Forelimb muscle (tissue), 1 donor: Measurements from ENCODE around the gene LYSET. TPM values are rescaled to one million over a fixed set of nuclear protein-coding genes. Genes with fewer than 3 reads are reported as not detected.
"Not testable (repeated sequence)": the region's sequence is repeated elsewhere in the genome, so short reads cannot be mapped to it uniquely, and the experiment has no call there.

Experiments
- DNase-seq: peaks from one replicate; pipeline ENCODE4 v3.0.0-alpha.2; 2013; ENCODE audit warnings: low read depth
- polyA plus RNA-seq: library from polyadenylated mRNA; unstranded; fragments of 120-200 nt; gene quantifications from one replicate; pipeline ENCODE4 v1.2.1, GENCODE V29; 2013; ENCODE audit not compliant: insufficient read length

LYSET gene
- polyA plus RNA-seq, result 13.9 TPM

DNA sequence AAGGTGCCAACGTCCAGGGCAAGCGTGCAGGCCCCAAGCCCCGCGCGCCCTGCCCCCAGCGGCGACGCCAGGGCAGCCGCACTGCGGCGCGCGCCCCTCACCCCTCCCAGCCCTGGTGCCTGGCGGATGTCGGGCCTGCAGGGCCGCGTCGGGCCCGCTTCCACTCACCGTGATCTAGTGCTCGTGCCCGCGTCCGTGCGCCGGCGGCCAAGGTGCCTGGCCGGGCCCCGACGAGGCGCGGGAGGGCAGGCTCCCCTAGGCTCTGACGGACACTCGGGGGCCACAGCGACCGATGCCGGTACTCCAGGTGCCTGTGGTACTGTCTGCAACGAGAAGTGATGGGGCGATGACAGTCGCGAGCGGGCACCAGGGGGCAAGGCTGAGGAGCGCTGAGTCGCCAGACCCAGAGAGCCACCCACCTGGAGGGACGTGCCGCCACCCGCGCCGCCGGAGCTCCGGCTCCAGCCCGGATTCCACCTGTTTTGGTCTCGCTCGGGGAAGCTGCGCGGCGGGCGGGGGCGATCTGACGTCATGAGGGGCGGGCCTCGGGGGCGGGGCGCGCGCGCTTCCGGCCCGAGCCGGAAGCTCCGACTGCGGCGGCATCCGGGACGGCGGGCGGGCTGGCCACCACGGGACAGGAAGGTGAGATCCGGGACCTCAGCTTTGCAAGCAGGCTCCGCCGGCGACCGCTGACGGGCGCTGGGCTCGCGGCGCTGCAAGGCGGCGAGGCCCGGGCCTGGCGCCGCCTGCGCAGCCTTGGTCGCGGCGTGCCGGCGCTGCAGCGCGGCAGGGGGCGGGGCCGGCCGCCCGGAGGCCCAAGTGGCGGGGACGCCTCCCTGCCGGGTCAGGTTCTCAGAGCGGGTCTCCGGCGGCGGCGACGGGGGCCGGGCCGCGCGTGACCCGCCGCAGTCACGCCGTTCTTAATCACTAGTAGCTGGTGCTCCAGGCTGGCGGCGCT, at the start of gene LYSET, which contains the start of gene MOAP1:
Gene LYSET (plus strand): TSS at position 927 of the 958 bp plus-strand sequence. CDS start 89 bp downstream, outside the sequence.
Gene MOAP1 (minus strand): TSS at position 507 of the 958 bp plus-strand sequence. CDS start 655 bp downstream, outside the sequence.
- no peak for DNase-seq

GRCh38 chr14:93135399-93135798, 49.7 kb upstream of the LYSET start:
- DNase-seq, result no peak

GRCh38 chr14:93136009-93136408, 49.1 kb upstream of the LYSET start:
- no peak for DNase-seq

DNA sequence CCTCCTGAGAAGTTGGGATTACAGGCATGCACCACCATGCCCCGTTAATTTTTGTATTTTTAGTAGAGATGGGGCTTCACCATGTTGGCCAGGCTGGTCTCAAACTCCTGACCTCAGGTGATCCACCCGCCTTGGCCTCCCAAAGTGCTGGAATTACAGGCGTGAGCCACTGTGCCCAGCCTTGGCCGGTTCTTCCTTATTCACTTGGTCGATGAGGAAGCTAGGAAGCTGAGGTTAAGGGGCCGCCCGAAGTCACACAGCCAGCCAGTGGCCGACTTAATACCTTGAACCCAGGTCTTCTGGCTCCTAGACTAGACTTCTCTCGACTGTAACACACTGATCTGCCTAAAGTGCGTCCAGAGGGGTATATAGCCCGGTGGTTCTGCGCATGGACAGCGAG, 48.6 kb upstream of the LYSET start:
- DNase-seq, result not testable (repeated sequence)

DNA sequence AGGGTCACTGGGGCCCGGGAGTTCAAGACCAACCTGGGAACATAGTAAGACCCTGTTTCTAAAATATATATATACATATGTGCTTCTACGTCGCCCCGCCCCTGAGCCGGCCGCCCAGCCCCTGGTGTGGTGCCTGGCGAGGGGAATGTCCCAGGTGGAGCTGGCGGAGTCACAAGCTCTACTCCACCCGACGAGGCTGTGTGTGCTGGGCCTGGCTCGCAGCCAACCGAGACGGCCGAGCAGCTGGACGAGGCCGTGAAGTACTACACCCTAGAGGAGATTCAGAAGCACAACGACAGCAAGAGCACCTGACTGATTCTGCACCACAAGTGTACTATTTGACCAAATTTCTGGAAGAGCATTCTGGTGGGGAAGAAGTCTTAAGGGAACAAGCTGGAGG, 47.3 kb upstream of the LYSET start:
- DNase-seq, result no peak

- no peak for DNase-seq
These were observed 42.1 kb upstream of the LYSET start for GRCh38 chr14:93142854-93143652.

- DNase-seq, result no peak
These were observed 39.0 kb upstream of the LYSET start for GRCh38 chr14:93146119-93146518.

DNA sequence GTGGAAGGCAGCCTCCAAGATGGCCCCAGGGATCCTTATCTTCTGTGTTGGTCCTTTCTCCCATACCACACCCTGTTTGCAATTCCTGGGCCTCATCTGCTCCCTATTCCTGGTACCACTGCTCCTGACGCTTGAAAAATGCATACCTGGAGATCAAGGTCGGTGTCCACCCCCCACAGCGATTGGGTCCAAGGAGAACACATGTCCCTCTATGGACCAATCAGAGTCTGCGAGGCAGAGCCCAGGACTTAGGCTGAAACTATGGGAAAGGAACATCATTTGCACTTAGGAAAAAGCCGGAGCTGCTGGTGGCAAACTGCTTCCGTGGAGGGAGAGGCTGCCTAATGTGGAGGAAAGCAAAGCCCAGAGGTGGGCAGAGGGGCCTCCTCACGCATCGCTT, 36.1 kb upstream of the LYSET start:
- DNase-seq, result no peak

DNA sequence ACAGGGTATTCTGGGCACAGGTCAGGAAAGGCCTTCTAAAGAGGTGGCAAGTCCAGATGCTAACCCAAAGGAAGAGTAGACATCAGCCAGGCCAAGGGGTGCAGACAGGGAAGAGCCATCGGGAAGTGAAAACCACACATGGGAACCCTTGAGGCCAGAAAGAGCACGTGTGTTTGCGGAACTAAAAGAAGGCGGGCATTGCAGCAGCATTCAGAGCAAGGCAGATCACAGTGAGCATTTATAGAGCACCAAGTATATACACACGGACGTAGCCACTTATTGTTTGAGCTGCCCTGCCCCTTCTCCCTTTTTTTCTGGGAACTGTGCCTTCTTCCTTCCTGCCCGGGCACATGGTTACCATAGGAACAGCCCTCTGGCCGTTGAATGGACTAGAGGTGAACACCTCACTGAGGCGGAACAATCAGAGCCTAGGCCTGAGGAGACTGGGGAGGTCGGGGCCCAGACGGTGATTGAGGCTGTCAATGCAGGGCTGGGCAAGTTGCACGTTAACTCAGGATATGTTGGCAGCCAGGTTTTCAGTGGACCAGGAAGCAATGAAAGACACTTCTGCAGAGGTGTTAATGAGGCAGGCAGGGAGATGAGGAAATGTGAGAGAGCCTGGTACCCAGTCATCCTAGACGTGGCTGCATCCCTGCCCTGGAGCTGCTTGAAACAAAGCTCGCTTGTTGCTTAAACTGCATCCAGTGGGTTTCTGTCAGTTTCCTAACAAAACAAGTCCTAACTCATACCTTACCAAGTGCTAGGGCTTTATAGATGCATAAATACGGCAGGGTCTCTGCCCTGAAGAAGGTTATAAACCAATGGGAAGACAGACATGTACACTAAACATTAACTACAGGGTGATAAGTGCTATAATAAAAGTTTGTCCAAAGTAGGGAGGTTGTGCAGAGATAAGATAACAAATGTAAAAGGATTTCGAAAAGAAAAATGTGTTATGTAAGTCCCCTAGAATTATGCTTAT, 34.6 kb upstream of the LYSET start:
- DNase-seq, result no peak

DNA sequence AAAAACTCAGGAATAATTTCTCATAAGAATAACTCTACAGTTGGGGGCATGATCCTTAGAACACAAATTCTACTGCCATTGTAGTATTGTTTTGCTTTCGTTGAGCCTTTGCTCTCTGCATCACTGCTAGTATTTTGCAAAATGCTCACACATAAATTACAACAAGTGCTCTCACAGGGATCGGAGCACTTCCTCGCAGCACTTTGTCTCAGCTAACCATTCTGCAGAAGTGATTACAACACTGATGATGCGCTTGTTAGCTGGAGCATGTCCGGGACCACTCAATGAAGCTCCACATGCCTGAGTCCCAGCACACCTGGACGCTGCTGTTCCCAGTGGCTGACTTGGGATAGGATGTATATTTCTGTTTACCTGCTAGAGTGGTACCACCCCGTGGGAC, 32.0 kb upstream of the LYSET start:
- DNase-seq, result no peak

DNA sequence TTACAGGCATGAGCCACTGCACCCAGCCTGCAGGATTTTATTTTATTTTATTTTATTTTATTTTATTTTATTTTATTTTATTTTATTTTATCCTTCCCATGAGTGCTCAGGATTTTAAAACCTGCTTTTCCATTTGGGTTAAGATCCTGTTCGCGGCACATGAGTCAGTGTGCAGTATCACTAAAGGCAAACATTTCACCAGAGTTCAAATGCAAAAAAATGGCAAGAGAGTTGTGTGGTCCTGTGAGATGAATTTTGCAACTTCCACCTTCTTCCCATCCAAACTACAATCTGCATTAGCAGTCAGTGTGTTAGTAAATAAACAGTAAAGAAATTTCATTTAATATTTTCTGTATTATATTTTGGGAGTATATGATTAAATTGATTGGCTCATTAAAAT, 29.4 kb upstream of the LYSET start:
- no peak for DNase-seq

DNA sequence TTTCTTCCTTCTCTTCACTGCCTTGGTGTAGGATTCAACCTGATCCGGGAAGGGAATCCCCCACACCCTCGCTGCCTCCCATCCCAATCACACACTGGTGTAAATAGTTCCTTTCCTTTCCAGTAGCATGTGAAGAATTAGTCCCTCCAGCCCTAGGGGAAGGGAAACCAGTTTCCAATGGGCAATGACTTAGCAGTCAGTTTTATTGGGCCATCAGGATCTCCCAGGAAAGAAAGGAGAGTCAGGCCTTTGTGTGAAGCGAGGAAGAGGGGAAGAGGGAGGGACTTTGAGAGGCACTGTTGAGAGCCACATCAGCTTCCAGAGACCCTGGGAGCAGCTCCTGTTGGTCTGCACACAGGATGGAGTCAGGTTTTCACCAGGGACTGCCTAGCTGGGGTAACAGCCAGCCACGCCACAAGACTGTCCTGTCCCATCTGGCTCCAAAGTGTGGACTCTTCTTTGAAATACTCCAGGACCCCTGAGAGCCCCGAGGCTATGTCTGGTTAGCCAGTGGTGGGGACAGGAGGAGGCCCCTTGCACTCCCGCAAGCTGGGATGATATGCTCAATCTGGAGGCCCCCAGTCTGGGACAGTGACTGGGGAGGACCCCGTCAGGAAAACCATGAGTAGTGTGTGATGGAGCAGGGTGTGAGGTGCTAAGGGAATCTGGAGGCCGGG, 28.3 kb upstream of the LYSET start:
- DNase-seq, result no peak

DNA sequence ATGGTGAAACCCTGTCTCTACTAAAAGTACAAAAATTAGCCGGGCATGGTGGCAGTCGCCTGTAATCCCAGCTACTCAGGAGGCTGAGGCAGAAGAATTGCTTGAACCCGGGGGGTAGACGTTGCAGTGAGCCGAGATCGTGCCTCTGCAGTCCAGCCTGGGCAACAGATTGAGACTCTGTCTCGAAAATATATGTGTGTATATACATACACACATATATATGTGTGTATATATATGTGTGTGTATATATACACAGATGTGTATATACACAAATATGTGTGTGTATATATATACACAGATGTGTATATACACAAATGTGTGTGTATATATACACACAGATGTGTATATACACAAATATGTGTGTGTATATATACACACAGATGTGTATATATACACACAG, 26.8 kb upstream of the LYSET start:
- not testable (repeated sequence) for DNase-seq

DNA sequence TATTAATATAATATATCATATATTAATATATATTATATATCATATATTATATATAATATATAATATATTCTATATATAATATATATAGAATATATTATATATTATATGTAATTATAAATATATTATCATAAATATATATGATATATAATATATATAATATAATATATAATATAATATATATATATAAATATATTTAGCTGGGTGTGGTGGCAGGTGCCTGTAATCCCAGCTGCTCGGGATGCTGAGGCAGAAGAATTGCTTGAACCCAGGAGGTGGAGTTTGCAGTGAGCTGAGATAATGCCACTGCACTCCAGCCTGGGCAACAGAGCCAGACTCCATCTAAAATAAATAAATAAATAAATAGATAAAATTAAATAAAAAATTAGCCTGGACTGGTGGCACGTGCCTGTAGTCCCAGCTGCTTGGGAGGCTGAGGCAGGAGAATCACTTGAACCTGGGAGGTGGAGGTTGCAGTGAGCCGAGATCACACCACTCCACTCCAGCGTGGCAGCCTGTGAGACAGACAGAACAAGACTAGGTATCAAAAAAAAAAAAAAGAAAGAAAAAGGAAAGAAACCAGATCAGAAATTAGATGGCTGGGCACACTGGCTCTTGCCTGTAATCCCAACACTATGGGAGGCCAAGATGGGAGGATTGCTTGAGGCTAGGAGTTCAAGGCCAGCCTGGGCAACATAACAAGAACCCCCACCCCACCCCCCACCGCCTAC, 25.3 kb upstream of the LYSET start:
- DNase-seq, result not testable (repeated sequence)

DNA sequence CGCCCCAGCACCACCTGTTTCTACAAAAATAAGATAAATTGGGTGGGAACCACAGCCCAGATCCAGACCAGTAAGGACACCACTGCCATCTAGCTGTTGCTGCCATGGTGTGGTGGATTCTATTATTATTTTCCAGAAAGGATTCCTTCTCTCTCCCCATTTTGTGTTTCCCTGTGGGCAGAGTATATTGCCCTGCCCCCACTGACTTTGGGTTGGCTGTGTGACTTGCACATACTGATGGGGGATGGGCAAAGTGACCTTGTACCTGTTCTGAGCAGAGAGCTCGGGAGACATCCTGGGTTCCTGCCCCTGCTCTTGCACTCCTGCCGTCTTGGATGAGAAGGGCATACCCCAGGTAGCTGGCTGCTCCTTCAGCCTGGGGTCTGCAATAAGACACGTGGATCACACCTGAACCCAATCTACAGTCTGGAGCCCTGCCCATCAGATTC, 24.7 kb upstream of the LYSET start:
- DNase-seq, result no peak

GRCh38 chr14:93161411-93161940, 23.6 kb upstream of the LYSET start:
- no peak for DNase-seq

DNA sequence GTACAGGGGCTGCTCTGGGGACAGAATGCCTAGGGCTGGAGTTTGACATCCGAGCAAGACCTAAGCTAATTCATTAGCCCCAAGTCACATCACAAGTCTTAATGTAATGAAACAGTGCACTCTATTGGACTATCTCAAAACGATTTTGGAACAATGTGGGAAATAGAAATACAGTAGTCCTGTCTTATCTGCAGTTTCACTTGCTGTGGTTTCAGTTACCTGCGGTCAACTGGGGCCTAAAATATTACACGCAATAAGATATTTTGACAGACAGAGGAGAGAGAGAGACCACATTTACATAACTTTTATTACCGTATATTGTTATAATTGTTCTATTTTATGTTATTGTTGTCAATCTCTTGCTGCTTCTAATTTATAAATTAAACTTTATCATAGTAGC, 21.6 kb upstream of the LYSET start:
- no peak for DNase-seq

- not testable (repeated sequence) for DNase-seq
These were observed 19.5 kb upstream of the LYSET start for GRCh38 chr14:93165271-93166265.
